ENCODE results near the gene DOK1. TPM values are rescaled to one million over a fixed set of nuclear protein-coding genes. Genes with fewer than 3 reads are reported as not detected.

Gene DOK1
- total RNA-seq, 1 donor from 2014 or later, result 19.3 TPM

GRCh38 chr2:74593826-74594772, 39.6 kb downstream of the DOK1 start:
- no peak overlapping the region for H3K4me3 Mint-ChIP-seq (ENCODE audit: unreplicated experiment)
- H4K20me1 ChIP-seq (ENCODE audit: insufficient read depth, low read length), result no peaks in the 10 kb centered on the region
- DNase-seq (ENCODE audit: low read depth) (no peak), FAIRE-seq (no peak)
- no peak overlapping the region for H3K4me3 ChIP-seq (ENCODE audit: insufficient read depth, low read depth, low read length)
- no peak overlapping the region for H3K27ac ChIP-seq (ENCODE audit: low read depth, low read length)
- no peak overlapping the region for H3K9ac ChIP-seq (ENCODE audit: low read length)
- H3K9me3 Mint-ChIP-seq (ENCODE audit: unreplicated experiment), result no peaks in the 10 kb centered on the region
- no peaks in the 10 kb centered on the region for H3K79me2 ChIP-seq (ENCODE audit: insufficient read depth, low read length)
- peaks cover 28% of the 10 kb centered on the region for H3K27me3 ChIP-seq (ENCODE audit: insufficient read depth, low read length)
- no peak overlapping the region for H3K4me2 ChIP-seq (ENCODE audit: low read length)
- no peaks in the 10 kb centered on the region for H3K36me3 Mint-ChIP-seq (ENCODE audit: low read depth, unreplicated experiment)
- no peak overlapping the region for H2AFZ ChIP-seq (ENCODE audit: low read depth, low read length)
- H3K4me1 Mint-ChIP-seq (ENCODE audit: low read depth, unreplicated experiment), result no peaks in the 10 kb centered on the region
- H3K36me3 ChIP-seq (ENCODE audit: insufficient read depth, low read length), result no peaks in the 10 kb centered on the region
- TF ChIP-seq CTCF (IDR thresholded peaks at IDR 0.05; ENCODE audit: insufficient read depth, low read depth, low read length), result no peak
- no peak for TF ChIP-seq EZH2 (IDR thresholded peaks at IDR 0.05; ENCODE audit: insufficient read depth, low read length)
- H3K4me1 ChIP-seq (ENCODE audit: insufficient read depth, low read length), result no peaks in the 10 kb centered on the region
- no peaks in the 10 kb centered on the region for H3K9me3 ChIP-seq (ENCODE audit: insufficient read depth, low read depth, low read length)
- peaks cover 11% of the 10 kb centered on the region for H3K27me3 Mint-ChIP-seq (ENCODE audit: low read depth, unreplicated experiment)
- H3K27ac Mint-ChIP-seq (ENCODE audit: unreplicated experiment), result no peak overlapping the region

- Mint-ChIP-seq H3K4me1 (ENCODE audit: low read depth, unreplicated experiment) (no peaks in the 10 kb centered on the region), H3K27me3 (ENCODE audit: low read depth, unreplicated experiment) (peaks cover 7% of the 10 kb centered on the region), H3K9me3 (ENCODE audit: unreplicated experiment) (no peaks in the 10 kb centered on the region), H3K36me3 (ENCODE audit: low read depth, unreplicated experiment) (no peaks in the 10 kb centered on the region), H3K4me3 (ENCODE audit: unreplicated experiment) (no peak overlapping the region), H3K27ac (ENCODE audit: unreplicated experiment) (no peak overlapping the region)
- H3K4me3 ChIP-seq (ENCODE audit: insufficient read depth, low read depth, low read length), result no peak overlapping the region
- no peaks in the 10 kb centered on the region for H4K20me1 ChIP-seq (ENCODE audit: insufficient read depth, low read length)
- no peak for TF ChIP-seq CTCF (IDR thresholded peaks at IDR 0.05; ENCODE audit: insufficient read depth, low read depth, low read length)
- no peak for TF ChIP-seq EZH2 (IDR thresholded peaks at IDR 0.05; ENCODE audit: insufficient read depth, low read length)
- no peak overlapping the region for H3K27ac ChIP-seq (ENCODE audit: low read depth, low read length)
- no peak overlapping the region for H3K4me2 ChIP-seq (ENCODE audit: low read length)
- H3K79me2 ChIP-seq (ENCODE audit: insufficient read depth, low read length), result no peaks in the 10 kb centered on the region
- DNase-seq (ENCODE audit: low read depth), result no peak
- FAIRE-seq, result no peak
- H3K36me3 ChIP-seq (ENCODE audit: insufficient read depth, low read length), result no peaks in the 10 kb centered on the region
- H3K9ac ChIP-seq (ENCODE audit: low read length), result no peak overlapping the region
- no peaks in the 10 kb centered on the region for H3K4me1 ChIP-seq (ENCODE audit: insufficient read depth, low read length)
- H3K27me3 ChIP-seq (ENCODE audit: insufficient read depth, low read length), result peaks cover 19% of the 10 kb centered on the region
- H3K9me3 ChIP-seq (ENCODE audit: insufficient read depth, low read depth, low read length), result no peaks in the 10 kb centered on the region
- H2AFZ ChIP-seq (ENCODE audit: low read depth, low read length), result no peak overlapping the region
These were observed 42.1 kb downstream of the DOK1 start for GRCh38 chr2:74596584-74596983.

GRCh38 chr2:74597410-74597809, 42.9 kb downstream of the DOK1 start:
- no peaks in the 10 kb centered on the region for H4K20me1 ChIP-seq (ENCODE audit: insufficient read depth, low read length)
- no peak overlapping the region for H3K4me3 ChIP-seq (ENCODE audit: insufficient read depth, low read depth, low read length)
- H3K9ac ChIP-seq (ENCODE audit: low read length), result no peak overlapping the region
- TF ChIP-seq EZH2 (IDR thresholded peaks at IDR 0.05; ENCODE audit: insufficient read depth, low read length), result no peak
- TF ChIP-seq CTCF (IDR thresholded peaks at IDR 0.05; ENCODE audit: insufficient read depth, low read depth, low read length), result no peak
- peaks cover 18% of the 10 kb centered on the region for H3K27me3 ChIP-seq (ENCODE audit: insufficient read depth, low read length)
- H3K36me3 Mint-ChIP-seq (ENCODE audit: low read depth, unreplicated experiment), result no peaks in the 10 kb centered on the region
- H3K27ac Mint-ChIP-seq (ENCODE audit: unreplicated experiment), result no peak overlapping the region
- H3K9me3 ChIP-seq (ENCODE audit: insufficient read depth, low read depth, low read length), result no peaks in the 10 kb centered on the region
- no peaks in the 10 kb centered on the region for H3K9me3 Mint-ChIP-seq (ENCODE audit: unreplicated experiment)
- no peak for FAIRE-seq
- no peak overlapping the region for H3K4me2 ChIP-seq (ENCODE audit: low read length)
- H3K36me3 ChIP-seq (ENCODE audit: insufficient read depth, low read length), result no peaks in the 10 kb centered on the region
- no peak overlapping the region for H2AFZ ChIP-seq (ENCODE audit: low read depth, low read length)
- no peak for DNase-seq (ENCODE audit: low read depth)
- H3K4me3 Mint-ChIP-seq (ENCODE audit: unreplicated experiment), result no peak overlapping the region
- no peak overlapping the region for H3K27ac ChIP-seq (ENCODE audit: low read depth, low read length)
- H3K4me1 Mint-ChIP-seq (ENCODE audit: low read depth, unreplicated experiment), result peaks cover under 1% of the 10 kb centered on the region
- H3K4me1 ChIP-seq (ENCODE audit: insufficient read depth, low read length), result no peaks in the 10 kb centered on the region
- no peaks in the 10 kb centered on the region for H3K79me2 ChIP-seq (ENCODE audit: insufficient read depth, low read length)
- peaks cover 7% of the 10 kb centered on the region for H3K27me3 Mint-ChIP-seq (ENCODE audit: low read depth, unreplicated experiment)
